ENCODE results near the gene TMPRSS7.

- TF ChIP-seq POLR2A (IDR thresholded peaks at IDR 0.05) (no peak), EP300 (IDR thresholded peaks at IDR 0.05; ENCODE audit: low read depth) (no peak)
- TF ChIP-seq, protein P1, sequence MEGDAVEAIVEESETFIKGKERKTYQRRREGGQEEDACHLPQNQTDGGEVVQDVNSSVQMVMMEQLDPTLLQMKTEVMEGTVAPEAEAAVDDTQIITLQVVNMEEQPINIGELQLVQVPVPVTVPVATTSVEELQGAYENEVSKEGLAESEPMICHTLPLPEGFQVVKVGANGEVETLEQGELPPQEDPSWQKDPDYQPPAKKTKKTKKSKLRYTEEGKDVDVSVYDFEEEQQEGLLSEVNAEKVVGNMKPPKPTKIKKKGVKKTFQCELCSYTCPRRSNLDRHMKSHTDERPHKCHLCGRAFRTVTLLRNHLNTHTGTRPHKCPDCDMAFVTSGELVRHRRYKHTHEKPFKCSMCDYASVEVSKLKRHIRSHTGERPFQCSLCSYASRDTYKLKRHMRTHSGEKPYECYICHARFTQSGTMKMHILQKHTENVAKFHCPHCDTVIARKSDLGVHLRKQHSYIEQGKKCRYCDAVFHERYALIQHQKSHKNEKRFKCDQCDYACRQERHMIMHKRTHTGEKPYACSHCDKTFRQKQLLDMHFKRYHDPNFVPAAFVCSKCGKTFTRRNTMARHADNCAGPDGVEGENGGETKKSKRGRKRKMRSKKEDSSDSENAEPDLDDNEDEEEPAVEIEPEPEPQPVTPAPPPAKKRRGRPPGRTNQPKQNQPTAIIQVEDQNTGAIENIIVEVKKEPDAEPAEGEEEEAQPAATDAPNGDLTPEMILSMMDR (IDR thresholded peaks at IDR 0.05): no peak
Measured at GRCh38 chr3:112053229-112053628, 18.7 kb downstream of the TMPRSS7 start.

Data from transverse colon (tissue), 3 donors.